Myocyte (in vitro differentiated cells): Measurements from ENCODE around the gene COX7A1. TPM values are rescaled to one million over a fixed set of nuclear protein-coding genes. Genes with fewer than 3 reads are reported as not detected.
A peak's percentile ranks its signal among the peaks of the same experiment; 100 is the strongest.
"Not testable (repeated sequence)": the region's sequence is repeated elsewhere in the genome, so short reads cannot be mapped to it uniquely, and the experiment has no call there.

Experiments used
- DNase-seq: peaks from one replicate; pipeline ENCODE4 v3.0.0-alpha.2; 2012; ENCODE audit warnings: low read depth
- total RNA-seq: library from RNA; depleted of rRNA; stranded (reverse); fragments of >200 nt; gene quantifications from 2 replicates; pipeline ENCODE4 v1.2.3, GENCODE V29; 2014

The COX7A1 gene
- total RNA-seq, 1 donor from 2014 or later: not detected

DNA sequence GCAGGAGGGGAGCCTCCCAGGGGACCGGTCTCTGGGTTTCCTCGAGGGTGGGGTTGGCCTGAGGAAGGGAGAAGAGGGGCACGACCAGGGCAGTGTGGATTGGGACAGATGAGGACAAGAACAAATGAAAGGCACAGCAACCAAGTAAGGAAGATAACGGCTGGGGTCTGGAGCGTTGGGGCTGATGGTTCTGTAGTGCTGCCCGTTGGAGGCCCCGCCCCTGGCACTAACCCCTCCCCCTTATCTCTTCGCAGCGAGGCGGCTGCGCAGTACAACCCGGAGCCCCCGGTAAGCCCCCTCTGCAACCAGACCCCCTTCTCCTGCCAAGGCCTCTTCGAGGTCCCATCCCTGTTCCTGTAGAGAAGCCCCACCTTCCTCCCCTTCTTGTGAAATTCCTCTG lies 10.2 kb downstream of the COX7A1 start:
- DNase-seq: no peak

DNA sequence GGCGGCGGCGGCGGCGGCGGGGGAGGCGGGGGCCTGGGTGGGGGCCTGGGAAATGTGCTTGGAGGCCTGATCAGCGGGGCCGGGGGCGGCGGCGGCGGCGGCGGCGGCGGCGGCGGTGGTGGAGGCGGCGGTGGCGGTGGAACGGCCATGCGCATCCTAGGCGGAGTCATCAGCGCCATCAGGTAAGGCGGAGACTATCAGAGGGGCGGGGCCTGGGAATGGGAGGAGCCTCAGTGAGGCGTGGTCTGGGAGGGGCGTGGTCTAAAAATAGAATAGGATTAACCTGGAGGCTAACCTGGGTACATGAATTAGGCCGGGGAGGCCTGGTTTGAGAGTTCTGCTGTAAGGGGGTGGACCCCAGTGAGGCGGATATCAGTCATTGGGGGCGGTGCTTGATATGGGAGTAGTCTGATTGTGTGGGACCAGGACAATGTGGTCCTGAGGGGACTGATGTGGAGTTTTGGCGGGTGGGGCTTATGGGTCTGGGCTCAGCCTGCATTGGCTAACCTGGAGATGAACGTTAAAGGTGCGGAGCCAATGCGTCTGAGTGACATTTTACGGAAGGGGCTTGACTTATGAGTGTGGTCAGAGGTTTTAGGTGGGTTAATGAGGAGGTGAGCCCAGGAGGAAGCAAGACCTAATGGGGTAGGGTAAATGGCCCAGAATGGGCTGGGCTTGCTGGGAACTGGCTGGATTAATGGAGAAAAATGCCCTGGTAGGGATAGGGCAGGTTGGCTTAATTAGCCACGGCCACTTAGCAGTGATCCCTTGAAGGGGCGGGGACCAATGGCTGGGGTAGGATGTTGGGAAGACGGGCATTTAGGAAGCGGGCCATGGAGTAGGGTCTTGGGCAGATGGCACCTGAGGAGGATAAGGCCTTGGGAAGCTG lies 11.0 kb downstream of the COX7A1 start:
- peak; percentile 87 for DNase-seq

DNA sequence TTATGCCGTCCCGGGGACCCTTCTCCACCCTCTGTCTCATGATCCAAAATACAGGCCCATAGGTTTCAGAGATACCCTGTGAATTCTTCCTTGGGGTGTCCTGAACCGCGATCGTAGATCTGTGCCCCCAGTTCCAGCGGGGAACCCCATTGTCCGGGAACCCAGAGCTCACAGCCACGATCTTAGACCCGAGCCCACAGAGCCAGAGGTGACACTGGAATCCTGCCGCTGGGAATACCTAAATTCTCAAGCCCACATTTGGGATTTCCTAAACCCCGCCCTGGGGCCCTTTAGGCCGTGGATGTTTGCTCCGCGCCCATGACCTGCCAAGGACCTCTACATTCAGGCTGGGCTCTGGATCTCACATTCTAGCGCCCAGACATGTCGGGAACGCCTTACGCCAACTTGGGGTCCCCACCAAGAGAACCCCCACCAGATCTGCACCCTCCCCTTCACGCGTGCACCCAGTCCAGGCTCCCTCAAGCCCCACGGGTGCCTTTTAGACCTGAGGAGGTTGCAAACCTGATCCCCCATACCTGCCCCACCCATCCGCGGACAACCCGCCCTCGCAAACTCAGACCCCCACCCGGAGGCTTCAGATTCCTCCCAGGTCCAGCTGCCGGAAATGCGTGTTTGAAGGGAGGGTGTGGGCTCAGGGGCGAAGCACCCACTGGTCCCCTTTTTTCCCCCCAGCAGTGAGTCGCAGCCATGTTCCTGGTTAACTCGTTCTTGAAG lies 11.8 kb downstream of the COX7A1 start:
- peak; percentile 63 for DNase-seq

DNA sequence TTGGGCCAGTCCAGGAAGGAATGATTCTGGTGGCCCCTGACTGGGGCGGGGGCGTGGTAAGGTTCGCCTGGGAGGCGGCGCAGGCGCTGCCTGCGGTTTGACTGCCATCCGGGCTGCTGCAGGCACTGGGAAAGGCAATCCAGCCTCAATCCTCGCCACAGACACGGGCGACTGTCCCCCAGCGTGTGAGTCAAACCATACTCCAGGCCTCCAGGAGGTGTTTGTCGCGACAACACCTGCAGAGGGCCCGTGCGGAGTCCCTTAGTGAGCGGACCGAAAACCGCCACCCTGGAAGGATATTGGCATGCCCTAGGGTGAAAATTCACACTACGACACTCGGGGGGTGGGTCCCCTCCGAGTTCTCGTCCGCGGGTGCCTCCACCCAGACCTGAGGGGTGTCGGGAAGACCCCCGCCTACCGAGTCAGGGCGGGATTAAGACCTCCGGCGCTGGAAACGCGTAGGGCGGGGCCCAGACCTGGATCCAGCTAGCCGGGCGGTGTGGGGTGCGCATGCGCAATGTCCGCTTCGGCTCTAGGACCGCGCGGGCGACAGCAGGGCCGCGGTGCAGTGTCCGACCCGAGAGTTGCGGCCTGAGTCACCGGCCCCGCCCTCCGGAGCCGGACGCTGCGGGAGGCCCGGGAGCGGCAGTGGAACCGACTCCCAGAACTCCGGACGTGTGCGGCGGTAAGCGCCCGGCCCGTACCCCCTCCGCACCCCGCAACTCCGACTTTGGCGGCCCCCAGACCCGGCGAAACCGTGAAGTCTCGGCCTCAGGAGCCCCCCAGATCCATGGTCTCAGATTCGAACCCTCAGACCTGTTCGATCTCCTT lies 12.6 kb downstream of the COX7A1 start, which contains the start of gene CAPNS1:
TSS of gene CAPNS1 (plus strand) at position 594 of the 831 bp plus-strand sequence. CDS start 946 bp downstream, outside the sequence.
- peak; percentile 97 for DNase-seq

DNA sequence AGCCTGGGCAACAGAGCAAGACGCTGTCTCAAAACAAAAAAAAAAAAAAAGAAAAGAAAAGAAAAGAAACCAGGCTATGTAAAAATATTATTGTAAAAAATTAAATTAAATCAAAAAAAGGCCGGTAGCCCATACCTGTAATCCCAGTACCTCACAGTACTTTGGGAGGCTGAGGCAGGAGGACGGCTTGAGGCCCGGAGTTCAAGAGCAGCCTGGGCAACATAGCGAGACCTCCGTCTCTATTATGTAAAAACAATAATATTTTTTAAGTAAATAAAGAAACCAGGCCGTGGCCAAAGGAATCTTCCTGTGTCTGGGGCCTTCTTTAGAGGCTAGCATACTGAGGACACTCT lies 13.2 kb downstream of the COX7A1 start:
- DNase-seq: no peak

DNA sequence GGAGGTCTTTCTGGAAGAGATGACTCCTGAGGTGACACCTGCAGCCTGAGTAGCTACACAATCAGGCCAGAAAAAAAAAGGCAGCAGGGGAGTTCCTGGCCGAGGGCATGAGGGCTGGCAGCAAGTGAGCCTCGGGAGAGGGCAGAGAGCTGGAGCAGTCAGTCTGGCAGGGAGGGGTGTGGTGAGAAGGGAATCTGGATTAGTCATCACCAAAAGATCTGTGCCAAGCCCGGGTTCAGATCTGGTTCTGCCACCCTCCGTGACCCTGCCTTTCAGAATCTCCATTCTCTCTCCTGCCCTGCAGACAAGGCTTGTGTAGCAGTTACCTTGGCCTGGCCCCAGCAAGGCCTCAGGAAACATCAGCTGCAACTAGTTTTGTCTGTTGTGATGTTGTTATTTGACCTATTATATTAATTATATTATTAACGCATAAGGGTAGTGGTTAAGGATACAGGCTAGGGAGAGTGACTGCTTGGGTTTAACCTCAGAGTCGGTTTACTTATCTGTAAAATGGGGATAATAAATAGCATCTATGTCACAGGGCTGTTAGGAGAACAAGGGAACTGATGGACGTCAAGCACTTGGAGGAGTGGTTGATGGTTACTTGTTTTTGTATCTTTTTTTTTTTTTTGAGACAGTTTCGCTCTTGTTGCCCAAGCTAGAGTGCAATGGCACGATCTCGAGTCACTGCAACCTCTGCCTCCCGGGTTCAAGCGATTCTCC lies 15.1 kb downstream of the COX7A1 start:
- peak; percentile 91 for DNase-seq

DNA sequence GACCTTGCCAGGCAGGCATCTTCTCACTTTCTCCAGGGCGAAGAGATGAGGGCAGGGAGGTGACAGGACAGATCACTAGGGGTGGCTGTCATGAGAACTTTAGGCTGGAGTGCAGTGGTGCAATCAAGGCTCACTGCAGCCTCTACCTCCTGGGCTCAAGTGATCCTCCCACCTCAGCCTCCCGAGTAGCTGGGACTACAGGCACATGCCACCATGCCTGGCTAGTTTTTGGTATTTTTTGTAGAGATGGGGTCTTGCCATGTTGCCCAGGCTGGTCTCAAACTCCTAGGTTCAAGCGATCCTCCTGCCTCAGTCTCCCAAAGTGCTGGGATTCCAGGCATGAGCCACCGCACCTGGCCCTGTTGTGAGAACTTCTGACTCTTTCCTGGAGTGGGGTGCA lies 17.4 kb downstream of the COX7A1 start:
- DNase-seq: not testable (repeated sequence)

DNA sequence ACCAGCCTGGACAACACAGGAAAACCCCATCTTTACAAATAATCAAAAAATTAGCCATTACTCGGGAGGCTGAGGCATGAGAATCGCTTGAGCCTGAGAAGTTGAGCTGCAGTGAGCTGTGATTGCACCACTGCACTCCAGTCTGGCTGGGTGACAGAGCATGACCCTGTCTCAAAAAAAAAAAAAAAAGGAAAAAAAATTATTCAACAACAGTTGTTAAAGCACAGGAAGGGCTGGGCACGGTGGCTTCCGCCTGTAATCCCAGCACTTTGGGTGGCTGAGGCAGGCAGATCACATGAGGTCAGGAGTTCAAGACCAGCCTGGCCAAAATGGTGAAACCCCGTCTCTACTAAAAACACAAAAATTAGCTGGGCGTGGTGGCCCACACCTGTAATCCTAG lies 21.0 kb downstream of the COX7A1 start:
- DNase-seq: not testable (repeated sequence)

DNA sequence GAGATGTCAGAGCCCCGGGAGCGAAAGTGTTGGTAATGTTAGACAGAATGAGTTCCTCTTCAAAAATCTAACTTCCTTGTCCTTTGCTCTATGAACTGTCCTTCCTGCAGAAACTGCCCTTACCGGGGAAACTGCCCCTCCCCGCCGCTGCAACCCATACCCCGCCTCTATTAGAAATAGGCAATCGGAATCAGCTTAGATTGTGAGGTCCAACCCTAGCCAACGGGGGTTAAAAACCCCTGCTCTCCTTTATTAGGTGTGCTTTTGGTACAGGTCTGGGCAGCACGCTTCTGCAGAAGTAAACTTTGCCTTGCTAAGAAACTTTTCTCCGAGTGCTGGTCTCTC lies 23.9 kb downstream of the COX7A1 start:
- DNase-seq: no peak

DNA sequence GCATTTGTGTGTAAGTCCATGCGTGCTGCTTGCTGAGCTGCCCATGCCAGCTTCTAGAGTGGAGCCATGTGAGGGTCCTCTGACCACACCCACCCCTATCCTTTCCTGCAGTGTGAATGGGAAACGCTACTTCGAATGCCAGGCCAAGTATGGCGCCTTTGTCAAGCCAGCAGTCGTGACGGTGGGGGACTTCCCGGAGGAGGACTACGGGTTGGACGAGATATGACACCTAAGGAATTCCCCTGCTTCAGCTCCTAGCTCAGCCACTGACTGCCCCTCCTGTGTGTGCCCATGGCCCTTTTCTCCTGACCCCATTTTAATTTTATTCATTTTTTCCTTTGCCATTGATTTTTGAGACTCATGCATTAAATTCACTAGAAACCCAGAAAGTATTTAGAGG lies 26.7 kb downstream of the COX7A1 start:
- no peak for DNase-seq

DNA sequence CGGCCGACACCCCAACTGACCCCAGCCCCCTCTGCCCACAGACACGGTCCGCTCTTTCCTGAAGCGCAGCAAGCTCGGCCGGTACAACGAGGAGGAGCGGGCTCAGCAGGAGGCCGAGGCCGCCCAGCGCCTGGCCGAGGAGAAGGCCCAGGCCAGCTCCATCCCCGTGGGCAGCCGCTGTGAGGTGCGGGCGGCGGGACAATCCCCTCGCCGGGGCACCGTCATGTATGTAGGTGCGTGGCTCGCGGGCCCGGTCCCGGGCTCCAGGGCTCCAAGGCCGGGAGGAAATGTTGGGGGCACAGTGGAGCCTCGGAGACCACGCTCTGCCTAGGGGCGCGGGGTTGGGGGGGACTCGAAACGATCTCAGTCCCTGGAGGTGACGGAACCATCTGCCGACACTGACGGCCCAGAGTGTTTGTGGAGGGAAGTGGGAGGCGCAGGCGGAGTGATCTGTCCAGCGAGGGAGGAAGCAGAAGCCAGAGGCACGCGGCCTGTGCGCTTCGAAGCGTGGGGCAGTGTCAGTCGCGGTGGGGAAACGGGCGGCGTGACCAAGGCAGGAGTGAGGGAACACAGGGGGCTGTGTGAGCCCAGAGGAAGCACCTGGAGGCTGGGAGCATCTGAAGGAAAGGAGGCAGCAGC lies 30.6 kb downstream of the COX7A1 start:
- DNase-seq: no peak

DNA sequence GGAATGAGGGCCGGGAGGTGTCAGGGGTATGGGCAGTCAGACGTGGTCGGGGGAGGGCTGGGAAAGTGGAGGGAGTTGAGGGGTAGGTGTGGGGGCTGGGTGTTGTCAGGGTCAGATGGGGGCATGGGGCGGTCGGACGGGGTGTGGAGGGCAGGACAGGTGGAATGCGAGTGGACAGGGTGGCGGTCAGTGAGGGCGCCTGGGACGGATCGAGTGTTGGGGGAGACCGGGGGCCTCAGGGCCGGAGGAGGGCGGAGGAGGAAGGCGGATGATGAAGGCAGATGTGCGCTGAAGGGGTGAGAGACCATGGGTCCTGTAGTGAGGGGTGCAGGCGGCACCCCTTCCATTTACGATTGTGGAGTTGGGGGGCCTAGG lies 31.3 kb downstream of the COX7A1 start:
- DNase-seq: no peak

DNA sequence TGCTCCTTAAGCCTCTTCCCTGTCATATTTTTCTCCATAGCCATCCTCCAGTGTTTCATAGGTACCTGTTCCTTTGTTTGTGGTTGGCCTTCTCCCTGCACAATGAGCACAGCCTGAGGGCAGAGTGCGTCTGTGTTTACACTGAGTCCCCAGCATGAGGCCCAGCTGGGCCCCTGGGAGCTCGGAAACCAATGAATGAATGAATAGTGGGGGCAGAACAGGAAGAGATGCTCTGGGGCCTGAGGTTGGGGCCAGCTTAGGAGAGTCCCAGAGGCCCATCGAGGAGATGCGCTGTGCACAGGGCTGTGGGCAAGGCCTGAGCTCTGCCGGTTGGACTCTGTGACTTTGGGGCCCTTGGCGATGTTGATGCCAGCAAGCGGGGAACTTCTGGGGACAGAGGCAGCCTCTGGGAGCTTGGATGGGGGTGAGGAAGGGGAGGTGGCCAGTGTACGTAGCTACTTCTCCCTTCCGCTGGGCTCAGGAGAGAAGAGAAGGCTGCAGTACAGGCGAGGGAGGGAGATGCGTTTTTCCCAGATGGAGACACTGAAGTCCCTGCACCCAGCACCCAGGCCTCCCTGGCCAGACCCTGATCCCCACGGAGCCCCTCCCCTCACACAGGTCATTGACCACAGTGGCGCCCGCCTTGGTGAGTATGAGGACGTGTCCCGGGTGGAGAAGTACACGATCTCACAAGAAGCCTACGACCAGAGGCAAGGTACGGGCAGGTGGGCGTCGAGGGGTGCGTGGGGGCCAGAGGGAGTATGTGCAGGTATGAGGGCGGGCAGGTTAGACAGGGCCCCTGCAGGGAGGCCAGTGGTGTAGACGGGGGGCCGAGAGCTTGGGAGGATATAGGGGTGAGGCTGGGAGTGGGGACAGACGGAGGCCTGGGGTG lies 31.9 kb downstream of the COX7A1 start:
- DNase-seq: no peak

DNA sequence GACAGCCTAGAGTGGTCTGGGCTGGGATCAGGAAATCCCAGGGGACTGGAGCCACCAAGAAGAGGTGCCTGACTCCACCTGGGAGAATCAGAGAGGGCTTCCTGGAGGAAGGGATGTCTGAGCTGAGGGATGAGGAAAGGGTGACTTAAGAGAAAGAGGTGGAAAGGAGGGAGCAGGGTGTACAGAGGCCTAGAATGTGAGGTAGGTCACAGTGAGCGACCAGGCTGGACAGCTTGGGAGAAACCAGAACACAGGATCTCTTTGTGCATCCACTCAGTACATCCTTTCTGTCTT lies 36.0 kb downstream of the COX7A1 start:
- DNase-seq: no peak

DNA sequence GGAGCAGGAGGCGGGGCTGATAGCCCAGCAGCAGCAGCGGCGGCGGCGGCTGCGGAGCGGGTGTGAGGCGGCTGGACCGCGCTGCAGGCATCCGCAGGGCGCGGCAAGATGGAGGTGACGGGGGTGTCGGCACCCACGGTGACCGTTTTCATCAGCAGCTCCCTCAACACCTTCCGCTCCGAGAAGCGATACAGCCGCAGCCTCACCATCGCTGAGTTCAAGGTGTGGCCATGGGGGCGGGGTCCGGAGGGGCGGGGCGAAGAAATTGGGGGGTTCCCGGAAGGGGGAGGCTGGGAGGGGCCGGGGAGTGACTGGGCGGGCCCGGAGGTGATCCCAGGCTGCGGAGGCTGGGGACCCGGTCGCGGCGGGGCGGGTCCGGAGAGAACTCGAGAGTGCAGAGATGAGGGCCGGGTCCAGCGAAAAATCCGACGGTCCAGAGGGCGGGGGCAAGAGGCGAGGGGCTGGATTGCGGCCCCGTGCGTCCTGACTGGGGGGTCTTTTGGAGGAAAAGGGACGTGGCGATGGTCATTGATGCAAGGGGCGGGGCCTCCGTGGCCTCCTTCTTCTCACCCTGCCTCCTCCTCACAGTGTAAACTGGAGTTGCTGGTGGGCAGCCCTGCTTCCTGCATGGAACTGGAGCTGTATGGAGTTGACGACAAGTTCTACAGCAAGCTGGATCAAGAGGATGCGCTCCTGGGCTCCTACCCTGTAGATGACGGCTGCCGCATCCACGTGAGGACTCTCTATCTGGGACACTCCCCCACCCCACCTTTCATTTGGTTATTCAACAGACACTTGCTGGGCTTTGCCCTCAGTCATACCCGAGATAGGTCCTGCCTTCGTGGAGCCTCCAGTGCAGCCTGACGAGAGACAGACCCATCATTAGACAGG lies 36.5 kb downstream of the COX7A1 start, which contains the start of gene TBCB:
TSS of gene TBCB (plus strand) at position 16 of the 891 bp plus-strand sequence. CDS start at position 109, 93 bp downstream.
- DNase-seq: no peak

DNA sequence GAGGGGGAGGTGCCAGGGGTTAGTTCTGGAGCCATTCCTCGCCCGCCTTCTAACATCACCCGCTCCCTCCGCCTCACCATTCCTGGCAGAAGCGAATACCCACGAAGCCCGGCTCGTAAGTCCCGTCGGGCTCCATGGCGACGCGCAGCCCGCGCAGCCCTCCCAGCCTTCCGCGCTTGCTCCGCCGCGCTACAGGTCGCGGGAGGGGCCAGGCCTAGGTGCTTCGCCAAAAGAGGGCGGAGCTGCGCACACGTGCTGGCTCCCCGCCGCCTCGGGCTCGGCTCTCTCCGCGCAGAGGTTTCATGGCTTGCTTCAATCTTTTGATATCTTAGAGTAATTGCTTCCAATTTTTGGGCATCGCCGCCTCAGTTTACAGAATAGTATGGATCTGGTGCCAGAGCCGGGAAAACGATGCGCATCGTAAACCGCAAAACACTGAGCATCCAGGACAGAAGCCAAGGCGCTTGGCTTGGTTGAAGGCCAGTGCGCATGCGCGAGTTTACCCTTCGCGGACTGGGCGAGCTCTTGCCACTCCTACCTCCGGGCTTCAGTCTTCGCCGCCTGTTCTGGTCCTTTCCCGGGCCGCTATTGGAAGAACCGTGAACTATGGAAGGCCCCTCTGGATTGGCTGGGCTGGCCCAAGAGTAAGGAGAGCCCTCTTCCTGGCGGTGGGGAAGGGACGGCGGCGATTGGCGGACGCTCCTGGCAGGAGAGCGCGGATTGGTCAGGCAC lies 37.4 kb downstream of the COX7A1 start, which contains the start of gene POLR2I:
TSS of gene POLR2I (minus strand) at position 155 of the 732 bp plus-strand sequence. CDS start at position 136, 19 bp downstream.
- DNase-seq: peak; percentile 100

DNA sequence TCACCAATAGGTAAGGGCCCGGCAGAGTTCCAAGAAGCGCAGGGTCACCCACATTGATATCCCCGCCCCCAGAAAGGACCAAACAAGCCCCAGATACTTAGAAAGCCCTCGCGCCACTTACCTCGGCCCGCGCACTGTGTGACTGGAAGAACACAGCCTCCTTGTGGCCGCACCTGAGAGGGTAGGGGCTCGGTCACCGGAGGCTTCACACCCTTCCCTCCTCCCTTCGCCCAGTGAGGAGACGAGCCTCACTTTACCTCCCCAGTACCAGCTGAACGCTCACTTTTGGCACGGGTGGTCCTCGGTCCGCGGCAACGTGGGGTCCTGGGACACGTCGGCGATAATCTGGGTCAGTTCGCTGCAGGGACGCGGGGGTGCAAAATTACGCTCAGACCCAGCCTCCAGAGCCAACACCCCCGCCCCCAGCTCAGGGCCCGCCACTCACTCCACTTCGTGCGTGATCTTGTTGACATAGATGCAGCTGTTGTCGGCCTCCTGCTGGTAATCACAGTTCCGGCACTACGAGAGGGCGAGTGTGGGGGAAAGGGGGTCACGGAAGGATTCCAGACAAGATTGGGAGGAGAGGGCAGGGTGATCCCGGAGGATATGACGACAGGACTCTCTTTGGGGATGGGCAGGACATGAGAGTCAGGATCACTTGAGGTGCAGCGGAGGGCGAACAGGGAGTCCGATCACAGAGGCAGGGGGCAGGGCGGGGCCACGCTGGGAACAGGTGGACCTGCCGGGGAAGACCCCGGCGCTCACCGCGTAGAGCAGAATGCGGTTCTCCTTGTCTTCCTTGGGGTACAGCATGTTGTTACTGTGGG lies 38.1 kb downstream of the COX7A1 start:
- DNase-seq: peak; percentile 78
